GM15510 (cell line): ENCODE results near the gene TMEM185A.
"Not testable (repeated sequence)": the region's sequence is repeated elsewhere in the genome, so short reads cannot be mapped to it uniquely, and the experiment has no call there.

Source experiments
- POLR2A ChIP-seq: IDR thresholded peaks from 3 replicates; pipeline ENCODE4 v1.6.1; 2011; ENCODE audit warnings: borderline replicate concordance; ENCODE audit not compliant: insufficient read length; ENCODE audit errors: extremely low read depth

TMEM185A gene

GRCh38 chrX:149628280-149628679 lies 3.3 kb downstream of the TMEM185A start:
- no peak for TF ChIP-seq POLR2A

GRCh38 chrX:149618871-149619270 lies 12.7 kb downstream of the TMEM185A start:
- TF ChIP-seq POLR2A, result no peak

- TF ChIP-seq POLR2A, result no peak
Measured at GRCh38 chrX:149611623-149612175, 19.9 kb downstream of the TMEM185A start.

- no peak for TF ChIP-seq POLR2A
Measured at GRCh38 chrX:149610511-149610910, 21.1 kb downstream of the TMEM185A start.

GRCh38 chrX:149607699-149608098 lies 23.9 kb downstream of the TMEM185A start:
- TF ChIP-seq POLR2A, result no peak

GRCh38 chrX:149595214-149595613 lies 36.4 kb downstream of the TMEM185A start, which contains the start of gene HSFX2:
Gene HSFX2, minus strand, starts transcription at chrX:149595314. Its CDS starts 614 bp downstream, at chrX:149594700.
- not testable (repeated sequence) for TF ChIP-seq POLR2A

GRCh38 chrX:149587359-149587758 lies 44.2 kb downstream of the TMEM185A start, which contains the start of gene MAGEA9B:
Gene MAGEA9B, minus strand, starts transcription at chrX:149587459. Its CDS starts 4,280 bp downstream, at chrX:149583179.
- TF ChIP-seq POLR2A, result not testable (repeated sequence)

GRCh38 chrX:149572743-149573142 lies 58.8 kb downstream of the TMEM185A start:
- TF ChIP-seq POLR2A, result no peak

GRCh38 chrX:149571770-149572169 lies 59.8 kb downstream of the TMEM185A start:
- TF ChIP-seq POLR2A, result no peak

GRCh38 chrX:149570668-149571067 lies 60.9 kb downstream of the TMEM185A start:
- TF ChIP-seq POLR2A, result no peak

GRCh38 chrX:149569770-149570169 lies 61.8 kb downstream of the TMEM185A start:
- TF ChIP-seq POLR2A, result no peak

GRCh38 chrX:149568701-149569296 lies 62.8 kb downstream of the TMEM185A start:
- no peak for TF ChIP-seq POLR2A

- no peak for TF ChIP-seq POLR2A
Measured at GRCh38 chrX:149567621-149568417, 63.8 kb downstream of the TMEM185A start.

GRCh38 chrX:149563359-149563758 lies 68.2 kb downstream of the TMEM185A start:
- TF ChIP-seq POLR2A, result no peak

GRCh38 chrX:149549701-149550100 lies 81.9 kb downstream of the TMEM185A start, which contains the start of gene HSFX3:
Gene HSFX3, minus strand, starts transcription at chrX:149549924. Its CDS starts 72 bp downstream, at chrX:149549852.
- TF ChIP-seq POLR2A, result not testable (repeated sequence)
